ENCODE measurements around the gene PRMT9. TPM values are rescaled to one million over a fixed set of nuclear protein-coding genes. Genes with fewer than 3 reads are reported as not detected.

PRMT9 gene
- total and polyA plus RNA-seq, 10 of the 15 experiments (the other 5 are each of a cell fraction or from before 2014, with no cell fraction given), result 4.1 to 11.8 (median 7.6) TPM

DNA sequence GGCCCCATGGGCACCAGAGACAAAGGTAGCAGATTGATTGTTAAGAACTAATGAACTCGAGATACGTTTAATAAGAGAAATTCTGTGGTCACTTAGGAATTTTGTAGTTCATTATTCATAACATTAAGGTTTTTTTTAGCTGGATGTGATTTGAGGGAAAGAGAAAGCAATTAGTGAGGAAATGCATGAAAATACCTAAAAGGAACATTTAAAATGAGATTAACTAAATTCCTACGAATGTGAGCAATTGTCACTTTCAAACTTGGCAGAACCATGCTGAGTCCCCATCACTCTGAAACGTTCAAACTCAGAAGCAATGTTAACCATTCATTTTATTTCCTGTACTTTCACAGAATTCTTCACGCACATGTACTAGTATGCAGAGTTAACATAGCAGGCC lies 5.9 kb downstream of the PRMT9 start:
- no TSS peak for BruUV-seq (replicated peaks)
- no peak overlapping the region for H3K4me2 ChIP-seq (ENCODE audit: control insufficient read depth, insufficient read depth)
- TF ChIP-seq NR2C1 (IDR thresholded peaks at IDR 0.05) (no peak), MTA3 (IDR thresholded peaks at IDR 0.05; ENCODE audit: borderline replicate concordance, low read length) (no peak)
- SMC1A ChIA-PET (ENCODE audit: uncharacterized antibody, unreplicated experiment), result interaction anchor here (3.8 kb wide), 1 partner anchor 188 kb away, joined by 22 read pairs; no protein-coding TSS in a partner anchor
- no peak overlapping the region for H3K27ac ChIP-seq (ENCODE audit: control insufficient read depth, insufficient read depth)
- no peaks in the 10 kb centered on the region for H3K4me1 ChIP-seq (ENCODE audit: control insufficient read depth, insufficient read depth, low read length)
- CTCF ChIA-PET, result interaction anchor here (6.3 kb wide), 1 partner anchor 188 kb away, joined by 34 read pairs; no protein-coding TSS in a partner anchor
- intact Hi-C loops (cut with micrococcal nuclease; ENCODE audit: unreplicated experiment) (loop anchor here (5.0 kb wide), 1 partner anchor 36 kb away; no protein-coding TSS in a partner anchor), in situ Hi-C loops (cut with MboI) (no loop called here)
- H3K9me3 ChIP-seq (replicated peaks; ENCODE audit: control insufficient read depth, insufficient read depth, low read length), result no peaks in the 10 kb centered on the region; the same call in 2 of the 3 replicates
- POLR2A ChIA-PET, result no interaction called here
- no peak overlapping the region for H3K9ac ChIP-seq (ENCODE audit: control insufficient read depth, insufficient read depth, low read length)
- H3K36me3 ChIP-seq (ENCODE audit: control insufficient read depth in 2 of 2, insufficient read depth in 2 of 2, low read length in 1 of 2), result peaks cover 1 to 5% of the 10 kb centered on the region in 2 experiments; a peak in 2 of 4 replicates
- H4K20me1 ChIP-seq (ENCODE audit: control insufficient read depth, insufficient read depth), result no peaks in the 10 kb centered on the region
- FAIRE-seq (no peak), DNase-seq (ENCODE audit: low read depth, low spot score) (no peak), ATAC-seq (no peak)
- H2AFZ ChIP-seq (ENCODE audit: control insufficient read depth, low read depth, low read length), result no peak overlapping the region
- no peaks in the 10 kb centered on the region for H3K27me3 ChIP-seq (replicated peaks in 1 of 2; ENCODE audit: control insufficient read depth in 2 of 2, insufficient read depth in 2 of 2, low read length in 1 of 2)
- H3K4me3 ChIP-seq, result no peak overlapping the region
- WGBS (ENCODE audit: insufficient coverage, insufficient replicate concordance, low lambda C conversion rate, missing lambda C conversion rate), result 76% methylated on average over 5 of the region's 5 CpGs
- RAD21 ChIA-PET (ENCODE audit: unreplicated experiment), result interaction anchor here (2.0 kb wide), 1 partner anchor 189 kb away, joined by 8 read pairs; no protein-coding TSS in a partner anchor
- H3K79me2 ChIP-seq (ENCODE audit: control insufficient read depth, insufficient read depth, low read length), result peaks cover 9% of the 10 kb centered on the region

DNA sequence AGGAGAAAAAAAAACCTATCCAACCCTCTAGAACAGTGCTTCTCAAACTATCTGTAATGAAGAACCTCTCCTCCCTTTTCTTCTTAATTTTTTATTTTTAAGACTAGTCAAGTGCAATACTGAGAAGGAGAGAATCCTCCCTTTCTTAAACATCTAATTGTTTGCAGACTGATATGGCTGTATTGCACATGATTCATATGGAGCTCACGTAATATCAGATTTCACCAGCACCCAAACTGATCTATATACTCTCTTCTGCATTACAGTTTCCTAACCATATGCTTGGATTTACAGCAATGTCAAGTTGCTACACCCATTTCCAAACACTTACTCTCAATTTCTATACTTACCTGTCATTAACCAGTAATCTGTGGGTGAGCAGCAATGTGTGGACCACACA lies 9.5 kb downstream of the PRMT9 start:
- peaks cover 1 to 5% of the 10 kb centered on the region in 2 experiments; a peak in 2 of 4 replicates for H3K36me3 ChIP-seq (ENCODE audit: control insufficient read depth in 2 of 2, insufficient read depth in 2 of 2, low read length in 1 of 2)
- CTCF ChIA-PET, result interaction anchor here (0.9 to 6.3 kb wide), 2 partner anchors 192 to 242 kb away, joined by 3 to 34 read pairs; no protein-coding TSS in a partner anchor
- TF ChIP-seq, protein P1, sequence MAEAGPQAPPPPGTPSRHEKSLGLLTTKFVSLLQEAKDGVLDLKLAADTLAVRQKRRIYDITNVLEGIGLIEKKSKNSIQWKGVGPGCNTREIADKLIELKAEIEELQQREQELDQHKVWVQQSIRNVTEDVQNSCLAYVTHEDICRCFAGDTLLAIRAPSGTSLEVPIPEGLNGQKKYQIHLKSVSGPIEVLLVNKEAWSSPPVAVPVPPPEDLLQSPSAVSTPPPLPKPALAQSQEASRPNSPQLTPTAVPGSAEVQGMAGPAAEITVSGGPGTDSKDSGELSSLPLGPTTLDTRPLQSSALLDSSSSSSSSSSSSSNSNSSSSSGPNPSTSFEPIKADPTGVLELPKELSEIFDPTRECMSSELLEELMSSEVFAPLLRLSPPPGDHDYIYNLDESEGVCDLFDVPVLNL (IDR thresholded peaks at IDR 0.05; ENCODE audit: low read depth, low read length), result no peak
- TF ChIP-seq SMAD5 (IDR thresholded peaks at IDR 0.05; ENCODE audit: low read depth), result no peak
- no peak for TF ChIP-seq CHD4 (IDR thresholded peaks at IDR 0.05)
- no peak for TF ChIP-seq TBL1XR1 (IDR thresholded peaks at IDR 0.05; ENCODE audit: low read depth, low read length)
- TF ChIP-seq IRF4 (IDR thresholded peaks at IDR 0.05; ENCODE audit: low read depth, low read length), result no peak
- no peak for TF ChIP-seq JUND (IDR thresholded peaks at IDR 0.05; ENCODE audit: low read depth, low read length)
- TF ChIP-seq, protein P2, sequence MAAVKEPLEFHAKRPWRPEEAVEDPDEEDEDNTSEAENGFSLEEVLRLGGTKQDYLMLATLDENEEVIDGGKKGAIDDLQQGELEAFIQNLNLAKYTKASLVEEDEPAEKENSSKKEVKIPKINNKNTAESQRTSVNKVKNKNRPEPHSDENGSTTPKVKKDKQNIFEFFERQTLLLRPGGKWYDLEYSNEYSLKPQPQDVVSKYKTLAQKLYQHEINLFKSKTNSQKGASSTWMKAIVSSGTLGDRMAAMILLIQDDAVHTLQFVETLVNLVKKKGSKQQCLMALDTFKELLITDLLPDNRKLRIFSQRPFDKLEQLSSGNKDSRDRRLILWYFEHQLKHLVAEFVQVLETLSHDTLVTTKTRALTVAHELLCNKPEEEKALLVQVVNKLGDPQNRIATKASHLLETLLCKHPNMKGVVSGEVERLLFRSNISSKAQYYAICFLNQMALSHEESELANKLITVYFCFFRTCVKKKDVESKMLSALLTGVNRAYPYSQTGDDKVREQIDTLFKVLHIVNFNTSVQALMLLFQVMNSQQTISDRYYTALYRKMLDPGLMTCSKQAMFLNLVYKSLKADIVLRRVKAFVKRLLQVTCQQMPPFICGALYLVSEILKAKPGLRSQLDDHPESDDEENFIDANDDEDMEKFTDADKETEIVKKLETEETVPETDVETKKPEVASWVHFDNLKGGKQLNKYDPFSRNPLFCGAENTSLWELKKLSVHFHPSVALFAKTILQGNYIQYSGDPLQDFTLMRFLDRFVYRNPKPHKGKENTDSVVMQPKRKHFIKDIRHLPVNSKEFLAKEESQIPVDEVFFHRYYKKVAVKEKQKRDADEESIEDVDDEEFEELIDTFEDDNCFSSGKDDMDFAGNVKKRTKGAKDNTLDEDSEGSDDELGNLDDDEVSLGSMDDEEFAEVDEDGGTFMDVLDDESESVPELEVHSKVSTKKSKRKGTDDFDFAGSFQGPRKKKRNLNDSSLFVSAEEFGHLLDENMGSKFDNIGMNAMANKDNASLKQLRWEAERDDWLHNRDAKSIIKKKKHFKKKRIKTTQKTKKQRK (IDR thresholded peaks at IDR 0.05; ENCODE audit: low read depth, low read length), result no peak
- TF ChIP-seq EP300 (IDR thresholded peaks at IDR 0.05; ENCODE audit: borderline replicate concordance in 1 of 2, control insufficient read depth in 1 of 2, low read depth in 2 of 2, low read length in 2 of 2), result no peak
- no peak for TF ChIP-seq ZNF24 (IDR thresholded peaks at IDR 0.05)

More for the DNA sequence above, 9.5 kb downstream of the PRMT9 start:
- no peaks in the 10 kb centered on the region; the same call in 1 of the 2 replicates for H3K79me2 ChIP-seq (ENCODE audit: control insufficient read depth, insufficient read depth, low read length)
- ATAC-seq (no peak), FAIRE-seq (no peak), DNase-seq (ENCODE audit: low read depth, low spot score) (no peak)
- no peak overlapping the region for H3K9ac ChIP-seq (ENCODE audit: control insufficient read depth, insufficient read depth, low read length)
- SMC1A ChIA-PET (ENCODE audit: uncharacterized antibody, unreplicated experiment), result interaction anchor here (1.3 kb wide), 1 partner anchor 192 kb away, joined by 5 read pairs; no protein-coding TSS in a partner anchor
- RAD21 ChIA-PET (ENCODE audit: unreplicated experiment), result interaction anchor here (1.6 kb wide), 1 partner anchor 192 kb away, joined by 6 read pairs; no protein-coding TSS in a partner anchor
- H3K4me2 ChIP-seq (ENCODE audit: control insufficient read depth, insufficient read depth), result no peak overlapping the region
- 100% methylated on average over 1 of the region's 1 CpG for WGBS (ENCODE audit: insufficient coverage, insufficient replicate concordance, low lambda C conversion rate, missing lambda C conversion rate)
- H3K9me3 ChIP-seq (replicated peaks; ENCODE audit: control insufficient read depth, insufficient read depth, low read length), result no peaks in the 10 kb centered on the region; the same call in 1 of the 3 replicates
- intact Hi-C loops (cut with micrococcal nuclease; ENCODE audit: unreplicated experiment) (no loop called here), in situ Hi-C loops (cut with MboI) (no loop called here)
- H3K27me3 ChIP-seq (replicated peaks in 1 of 2; ENCODE audit: control insufficient read depth in 2 of 2, insufficient read depth in 2 of 2, low read length in 1 of 2), result no peaks in the 10 kb centered on the region
- H3K4me3 ChIP-seq, result no peak overlapping the region
- no peak overlapping the region for H2AFZ ChIP-seq (ENCODE audit: control insufficient read depth, low read depth, low read length)
- no peaks in the 10 kb centered on the region for H4K20me1 ChIP-seq (ENCODE audit: control insufficient read depth, insufficient read depth)
- no peaks in the 10 kb centered on the region for H3K4me1 ChIP-seq (ENCODE audit: control insufficient read depth, insufficient read depth, low read length)
- POLR2A ChIA-PET, result interaction anchor here (1.5 kb wide), 1 partner anchor 8 kb away, joined by 6 read pairs; no protein-coding TSS in a partner anchor
- no peak overlapping the region for H3K27ac ChIP-seq (ENCODE audit: control insufficient read depth, insufficient read depth)
- no TSS peak for BruUV-seq (replicated peaks)

Measured in GM12878 (cell line).